ENCODE results near the gene CCDC57. TPM values are rescaled to one million over a fixed set of nuclear protein-coding genes. Genes with fewer than 3 reads are reported as not detected.

Gene CCDC57
- total and polyA plus RNA-seq, 9 of the 15 experiments (the other 6 are each of a cell fraction or from before 2014, with no cell fraction given): 0.83 to 36.2 (median 13.6) TPM

- TF ChIP-seq CREB3 (tag; conservative IDR thresholded peaks at IDR 0.05; ENCODE audit: low read depth) (no peak), CHD7 (IDR thresholded peaks at IDR 0.05; ENCODE audit: low read depth, low read length) (no peak), XRCC4 (IDR thresholded peaks at IDR 0.05; ENCODE audit: extremely low read depth, insufficient read depth, insufficient read length) (no peak), KDM1A (IDR thresholded peaks at IDR 0.05) (peak in 1 of 2 experiments; percentile 24; a peak in 1 of 4 replicates), ZNF282 (CRISPR knock-in tag; IDR thresholded peaks at IDR 0.05) (no peak), GABPA (tag; conservative IDR thresholded peaks at IDR 0.05; ENCODE audit: low read depth) (peak; percentile 4; the same call in 1 of the 2 replicates), CBFA2T2 (conservative IDR thresholded peaks at IDR 0.05) (no peak), BACH1 (tag; IDR thresholded peaks at IDR 0.05) (no peak), CAMTA2 (CRISPR knock-in tag; conservative IDR thresholded peaks at IDR 0.05) (no peak)
Measured at GRCh38 chr17:82213251-82214011, 789 bp upstream of the CCDC57 start (continued).
